H1 (cell line): Measurements from ENCODE around the gene TRIM31. TPM values are rescaled to one million over a fixed set of nuclear protein-coding genes. Genes with fewer than 3 reads are reported as not detected.

Experiments
- CHD7 ChIP-seq: fragments of 300-600 bp; sonication (generic); IDR thresholded peaks from 2 replicates; pipeline ENCODE4 v1.7.1; 2012; ENCODE audit warnings: low read length, moderate library complexity, mild to moderate bottlenecking, inconsistent platforms; ENCODE audit not compliant: insufficient replicate concordance
- CREB1 ChIP-seq: IDR thresholded peaks from 2 replicates; pipeline ENCODE4 v1.6.1; 2012; ENCODE audit warnings: inconsistent platforms
- CTBP2 ChIP-seq: IDR thresholded peaks from 2 replicates; pipeline ENCODE4 v1.7.0; 2011; ENCODE audit warnings: borderline replicate concordance, mild to moderate bottlenecking, moderate library complexity, mixed read lengths, low read length; ENCODE audit not compliant: insufficient read depth, insufficient read length
- EZH2 ChIP-seq: fragments of 200-600 bp; sonication (generic); IDR thresholded peaks from 2 replicates; pipeline ENCODE4 v1.7.1; 2012; ENCODE audit warnings: low read depth, mild to moderate bottlenecking, moderate library complexity, low read length, inconsistent platforms; ENCODE audit not compliant: severe bottlenecking
- PHF8 ChIP-seq: fragments of 200-600 bp; sonication (generic); conservative IDR thresholded peaks from 2 replicates; pipeline ENCODE4 v1.7.1; 2012; ENCODE audit warnings: low read depth, mild to moderate bottlenecking, inconsistent platforms, low read length, moderate library complexity
- SIN3A ChIP-seq, 2 experiments: IDR thresholded peaks in 1 of 2; conservative IDR thresholded peaks in 1 of 2; 2 replicates each; pipeline ENCODE4 v1.6.1; 2011 to 2012; ENCODE audit warnings: low read length in 2 of 2, improper control_type of control experiment in 1 of 2, low read depth in 1 of 2, mild to moderate bottlenecking in 1 of 2
- SP2 ChIP-seq: IDR thresholded peaks from 2 replicates; pipeline ENCODE4 v1.6.1; 2012; ENCODE audit warnings: mild to moderate bottlenecking, low read length, inconsistent platforms
- TAF7 ChIP-seq: optimal IDR thresholded peaks from 2 replicates; pipeline ENCODE3; 2011; ENCODE audit warnings: low read depth, mild to moderate bottlenecking, inconsistent platforms, low read length, moderate library complexity, borderline replicate concordance
- TEAD4 ChIP-seq: IDR thresholded peaks from 2 replicates; pipeline ENCODE4 v1.6.1; 2012; ENCODE audit warnings: low read depth, low read length, inconsistent platforms, mixed read lengths
- ZNF274 ChIP-seq: IDR thresholded peaks from 2 replicates; pipeline ENCODE4 v1.7.0; 2012; ENCODE audit warnings: low read length, borderline replicate concordance; ENCODE audit errors: extremely low read depth
- polyA plus RNA-seq, 7 experiments: library from polyadenylated mRNA; depleted of rRNA in 3 of 7; stranded (reverse) in 5 of 7; unstranded in 2 of 7; fragments of >200 nt in 5 of 7; fragments of 200-250 nt in 2 of 7; gene quantifications; 1 replicate in 5 of 7; 2 replicates in 1 of 7; 4 replicates in 1 of 7; pipeline versions ENCODE4 v1.2.1 to v1.2.3, GENCODE V29; 2011 to 2013; ENCODE audit warnings: missing spikeins in 2 of 7, mixed read lengths in 2 of 7
- total RNA-seq: library from RNA; stranded (reverse); fragmentation: NEBNext Ultra II Directional; extraction: Animal tissue kit (Norgen Biotek cat#: 25700); gene quantifications from 2 replicates; pipeline ENCODE4 v1.2.1, GENCODE V29; 2021

TRIM31 gene
- total and polyA plus RNA-seq, 2 of the 8 experiments (the other 6 are each of a cell fraction or from before 2014, with no cell fraction given), result not detected

GRCh38 chr6:30075094-30075789 is 37.6 kb downstream of the TRIM31 start, which contains the start of gene RNF39 (continued):
- peak; percentile 74 for TF ChIP-seq EZH2
- no peak for TF ChIP-seq CHD7
- TF ChIP-seq PHF8, result no peak
- no peak for TF ChIP-seq SIN3A (conservative IDR thresholded peaks at IDR 0.05 in 1 of 2, IDR thresholded peaks at IDR 0.05 in 1 of 2; ENCODE audit: low read depth in 1 of 2, low read length in 2 of 2)
- peak; percentile 47 for TF ChIP-seq CTBP2
- no peak for TF ChIP-seq SP2
- TF ChIP-seq ZNF274, result no peak
- TF ChIP-seq TEAD4, result no peak
- TF ChIP-seq CREB1, result no peak
- TF ChIP-seq TAF7, result no peak
